GM23338 (cell line): ENCODE measurements around the gene SIRT7. TPM values are rescaled to one million over a fixed set of nuclear protein-coding genes. Genes with fewer than 3 reads are reported as not detected.

Experiments used
- ATAC-seq: fragments of 200-7000 bp; cut with Tn5 transposase; 3 replicates; pipeline ENCODE4 v1.9.1; 2020
- DNase-seq: peaks from one replicate; pipeline ENCODE4 v3.0.0-alpha.2; 2015; ENCODE audit warnings: low spot score
- H2AFZ ChIP-seq: fragments of 200-600 bp; sonication (generic); 2 replicates; pipeline ENCODE4 v1.8.0; 2016; ENCODE audit warnings: antibody characterized with exemption, mild to moderate bottlenecking, moderate library complexity
- H3F3A ChIP-seq: fragments of 200-600 bp; sonication (generic); replicated peaks from 2 replicates; pipeline ENCODE4 v1.8.0; 2017; ENCODE audit warnings: antibody characterized with exemption, mixed run types, low read depth
- H3K27ac ChIP-seq: fragments of 200-600 bp; sonication (generic); 2 replicates; pipeline ENCODE4 v1.6.1; 2016; ENCODE audit warnings: low read depth
- H3K27me3 ChIP-seq: fragments of 200-600 bp; sonication (generic); 2 replicates; pipeline ENCODE4 v1.8.0; 2016; ENCODE audit warnings: mild to moderate bottlenecking, mixed run types, moderate library complexity; ENCODE audit not compliant: insufficient read depth
- H3K36me3 ChIP-seq: fragments of 200-600 bp; sonication (generic); 2 replicates; pipeline ENCODE4 v1.8.0; 2016; ENCODE audit warnings: mild to moderate bottlenecking; ENCODE audit not compliant: insufficient read depth
- H3K4me1 ChIP-seq: fragments of 200-600 bp; sonication (generic); 2 replicates; pipeline ENCODE4 v1.8.0; 2016; ENCODE audit warnings: mild to moderate bottlenecking, moderate library complexity; ENCODE audit not compliant: insufficient read depth
- H3K4me2 ChIP-seq: fragments of 200-600 bp; sonication (generic); 2 replicates; pipeline ENCODE4 v1.7.1; 2017; ENCODE audit warnings: mixed run types
- H3K4me3 ChIP-seq: fragments of 200-600 bp; sonication (generic); 2 replicates; pipeline ENCODE4 v1.6.1; 2016; ENCODE audit warnings: mixed run types
- H3K79me2 ChIP-seq: fragments of 200-600 bp; sonication (generic); replicated peaks from 2 replicates; pipeline ENCODE4 v1.8.0; 2017; ENCODE audit warnings: mild to moderate bottlenecking; ENCODE audit not compliant: insufficient read depth
- H3K9me2 ChIP-seq: fragments of 200-600 bp; sonication (generic); 2 replicates; pipeline ENCODE4 v1.8.0; 2017; ENCODE audit not compliant: insufficient read depth
- H4K20me1 ChIP-seq: fragments of 200-600 bp; sonication (generic); replicated peaks from 2 replicates; pipeline ENCODE4 v1.8.0; 2017; ENCODE audit warnings: mild to moderate bottlenecking; ENCODE audit not compliant: insufficient read depth
- H3K27ac Mint-ChIP-seq: 2 replicates; pipeline ENCODE4 v1.8.0; 2020; ENCODE audit warnings: inconsistent platforms, mild to moderate bottlenecking, moderate library complexity, mixed read lengths
- H3K27me3 Mint-ChIP-seq: 3 replicates; pipeline ENCODE4 v1.8.0; 2022; ENCODE audit warnings: low read depth, mild to moderate bottlenecking, moderate library complexity, mixed read lengths, inconsistent platforms; ENCODE audit not compliant: insufficient read depth, poor library complexity
- H3K36me3 Mint-ChIP-seq: 3 replicates; pipeline ENCODE4 v1.8.0; 2021; ENCODE audit warnings: low read depth, mild to moderate bottlenecking, inconsistent platforms, moderate library complexity, mixed read lengths
- H3K4me1 Mint-ChIP-seq: 3 replicates; pipeline ENCODE4 v1.8.0; 2020; ENCODE audit warnings: mild to moderate bottlenecking, inconsistent platforms, mixed read lengths
- H3K4me3 Mint-ChIP-seq: 3 replicates; pipeline ENCODE4 v1.8.0; 2021; ENCODE audit warnings: moderate library complexity, mild to moderate bottlenecking, inconsistent platforms, mixed read lengths
- H3K9me3 Mint-ChIP-seq: 3 replicates; pipeline ENCODE4 v1.8.0; 2020; ENCODE audit warnings: moderate library complexity, mild to moderate bottlenecking, inconsistent platforms, mixed read lengths
- CREB1 ChIP-seq: fragments of 250-450 bp; sonication (Bioruptor Pico); IDR thresholded peaks from 2 replicates; pipeline ENCODE4 v1.5.0; 2020; ENCODE audit warnings: low read depth, mild to moderate bottlenecking, moderate library complexity
- CTCF ChIP-seq, 2 experiments: fragments of 200-600 bp in 1 of 2; sonication (generic) in 1 of 2; conservative IDR thresholded peaks; 2 replicates each; pipeline versions ENCODE4 v1.5.1 to v1.6.1; 2016 to 2017; ENCODE audit warnings: antibody characterized with exemption in 2 of 2, low read depth in 2 of 2, mild to moderate bottlenecking in 2 of 2, moderate library complexity in 1 of 2
- EZH2 ChIP-seq: fragments of 200-600 bp; sonication (generic); IDR thresholded peaks from one replicate; pipeline ENCODE4 v1.8.0; 2017; ENCODE audit warnings: antibody characterized with exemption, mild to moderate bottlenecking, low read depth; ENCODE audit not compliant: unreplicated experiment
- EZH2phosphoT487 ChIP-seq: fragments of 200-600 bp; sonication (generic); IDR thresholded peaks from one replicate; pipeline ENCODE4 v1.8.1; 2018; ENCODE audit warnings: antibody characterized with exemption; ENCODE audit not compliant: unreplicated experiment
- JUNB ChIP-seq: IDR thresholded peaks from one replicate; pipeline ENCODE4 v1.6.1; 2016; ENCODE audit warnings: antibody characterized with exemption; ENCODE audit not compliant: unreplicated experiment
- NANOG ChIP-seq: IDR thresholded peaks from 2 replicates; pipeline ENCODE4 v1.6.1; 2016; ENCODE audit warnings: antibody characterized with exemption, borderline replicate concordance
- POLR2AphosphoS5 ChIP-seq: IDR thresholded peaks from 2 replicates; pipeline ENCODE4 v1.6.1; 2016; ENCODE audit warnings: antibody characterized with exemption, low read depth
- STAT1 ChIP-seq: IDR thresholded peaks from one replicate; pipeline ENCODE4 v1.6.1; 2016; ENCODE audit warnings: antibody characterized with exemption; ENCODE audit not compliant: unreplicated experiment
- ZNF114 ChIP-seq: fragments of 250-450 bp; sonication (Bioruptor Pico); IDR thresholded peaks from 2 replicates; pipeline ENCODE4 v1.5.0; 2020; ENCODE audit warnings: mild to moderate bottlenecking, moderate library complexity
- ZNF331 ChIP-seq: fragments of 250-450 bp; sonication (Bioruptor Pico); IDR thresholded peaks from 2 replicates; pipeline ENCODE4 v1.5.0; 2020; ENCODE audit warnings: low read depth, mild to moderate bottlenecking, moderate library complexity
- polyA plus RNA-seq: library from polyadenylated mRNA; unstranded; fragments of >200 nt; fragmentation: Nextera tagmentation; extraction: Ambion mirVana; gene quantifications from 2 replicates; pipeline ENCODE4 v1.2.1, GENCODE V29; 2016
- total RNA-seq: library from RNA; depleted of rRNA; stranded (reverse); fragments of >200 nt; shearing (Covaris generic); gene quantifications from 2 replicates; pipeline ENCODE4 v1.2.3, GENCODE V29; 2014
- TF ChIP-seq, protein P1 (sequence below): IDR thresholded peaks from one replicate; pipeline ENCODE4 v1.6.1; 2018; ENCODE audit warnings: antibody characterized with exemption; ENCODE audit not compliant: unreplicated experiment

SIRT7 gene
- total and polyA plus RNA-seq, 2 experiments from 2014 or later, result 16.3 to 20.8 TPM

- H3K4me3 Mint-ChIP-seq, result no peak overlapping the region
- ATAC-seq (no peak), DNase-seq (no peak)
- H3K4me1 Mint-ChIP-seq, result peaks cover 23% of the 10 kb centered on the region
- Histone ChIP-seq H3K27me3 (peaks cover 4% of the 10 kb centered on the region; the same call in 1 of the 2 replicates), H3F3A (peaks cover 10% of the 10 kb centered on the region; the same call in 1 of the 2 replicates), H3K27ac (no peak overlapping the region), H3K79me2 (peaks cover 12% of the 10 kb centered on the region; the same call in 1 of the 2 replicates), H3K9me2 (no peaks in the 10 kb centered on the region), H3K4me2 (no peak overlapping the region), H2AFZ (no peak overlapping the region), H3K4me3 (no peak overlapping the region), H3K4me1 (peaks cover 15% of the 10 kb centered on the region), H3K36me3 (no peaks in the 10 kb centered on the region), H4K20me1 (no peaks in the 10 kb centered on the region; the same call in 1 of the 2 replicates)
- no peaks in the 10 kb centered on the region for H3K9me3 Mint-ChIP-seq
- H3K27ac Mint-ChIP-seq, result no peak overlapping the region
- H3K27me3 Mint-ChIP-seq, result peaks cover 37% of the 10 kb centered on the region
- peaks cover 16% of the 10 kb centered on the region for H3K36me3 Mint-ChIP-seq
- TF ChIP-seq EZH2, result no peak
- TF ChIP-seq CTCF (conservative IDR thresholded peaks at IDR 0.05; ENCODE audit: low read depth in 2 of 2), result no peak
- no peak for TF ChIP-seq ZNF114 (CRISPR knock-in tag)
- TF ChIP-seq, protein P1, sequence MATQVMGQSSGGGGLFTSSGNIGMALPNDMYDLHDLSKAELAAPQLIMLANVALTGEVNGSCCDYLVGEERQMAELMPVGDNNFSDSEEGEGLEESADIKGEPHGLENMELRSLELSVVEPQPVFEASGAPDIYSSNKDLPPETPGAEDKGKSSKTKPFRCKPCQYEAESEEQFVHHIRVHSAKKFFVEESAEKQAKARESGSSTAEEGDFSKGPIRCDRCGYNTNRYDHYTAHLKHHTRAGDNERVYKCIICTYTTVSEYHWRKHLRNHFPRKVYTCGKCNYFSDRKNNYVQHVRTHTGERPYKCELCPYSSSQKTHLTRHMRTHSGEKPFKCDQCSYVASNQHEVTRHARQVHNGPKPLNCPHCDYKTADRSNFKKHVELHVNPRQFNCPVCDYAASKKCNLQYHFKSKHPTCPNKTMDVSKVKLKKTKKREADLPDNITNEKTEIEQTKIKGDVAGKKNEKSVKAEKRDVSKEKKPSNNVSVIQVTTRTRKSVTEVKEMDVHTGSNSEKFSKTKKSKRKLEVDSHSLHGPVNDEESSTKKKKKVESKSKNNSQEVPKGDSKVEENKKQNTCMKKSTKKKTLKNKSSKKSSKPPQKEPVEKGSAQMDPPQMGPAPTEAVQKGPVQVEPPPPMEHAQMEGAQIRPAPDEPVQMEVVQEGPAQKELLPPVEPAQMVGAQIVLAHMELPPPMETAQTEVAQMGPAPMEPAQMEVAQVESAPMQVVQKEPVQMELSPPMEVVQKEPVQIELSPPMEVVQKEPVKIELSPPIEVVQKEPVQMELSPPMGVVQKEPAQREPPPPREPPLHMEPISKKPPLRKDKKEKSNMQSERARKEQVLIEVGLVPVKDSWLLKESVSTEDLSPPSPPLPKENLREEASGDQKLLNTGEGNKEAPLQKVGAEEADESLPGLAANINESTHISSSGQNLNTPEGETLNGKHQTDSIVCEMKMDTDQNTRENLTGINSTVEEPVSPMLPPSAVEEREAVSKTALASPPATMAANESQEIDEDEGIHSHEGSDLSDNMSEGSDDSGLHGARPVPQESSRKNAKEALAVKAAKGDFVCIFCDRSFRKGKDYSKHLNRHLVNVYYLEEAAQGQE, result no peak
- TF ChIP-seq JUNB, result no peak
- no peak for TF ChIP-seq STAT1
- TF ChIP-seq EZH2phosphoT487, result no peak
- TF ChIP-seq ZNF331, result no peak
- no peak for TF ChIP-seq NANOG
- TF ChIP-seq POLR2AphosphoS5, result no peak
- no peak for TF ChIP-seq CREB1 (CRISPR knock-in tag)
These were observed 22.0 kb upstream of the SIRT7 start for GRCh38 chr17:81939881-81940385.

GRCh38 chr17:81939218-81939617, 21.2 kb upstream of the SIRT7 start:
- peaks cover 4% of the 10 kb centered on the region; the same call in 1 of the 2 replicates for H3K27me3 ChIP-seq
- no peak overlapping the region for H3K4me2 ChIP-seq

More at GRCh38 chr17:81939218-81939617, 21.2 kb upstream of the SIRT7 start:
- Histone ChIP-seq H2AFZ (no peak overlapping the region), H3K4me1 (peaks cover 10% of the 10 kb centered on the region), H3K4me3 (no peak overlapping the region), H3K27ac (no peak overlapping the region), H3K79me2 (peaks cover 12% of the 10 kb centered on the region; the same call in 1 of the 2 replicates), H3F3A (peaks cover 10% of the 10 kb centered on the region; the same call in 1 of the 2 replicates), H3K36me3 (no peaks in the 10 kb centered on the region), H4K20me1 (no peaks in the 10 kb centered on the region; the same call in 1 of the 2 replicates), H3K9me2 (no peaks in the 10 kb centered on the region)
- Mint-ChIP-seq H3K4me1 (peaks cover 23% of the 10 kb centered on the region), H3K4me3 (no peak overlapping the region; the same call in 2 of the 3 replicates), H3K27me3 (peaks cover 35% of the 10 kb centered on the region), H3K36me3 (peaks cover 18% of the 10 kb centered on the region), H3K9me3 (no peaks in the 10 kb centered on the region), H3K27ac (no peak overlapping the region)
- ATAC-seq (no peak), DNase-seq (no peak)
- TF ChIP-seq CTCF (conservative IDR thresholded peaks at IDR 0.05; ENCODE audit: low read depth in 2 of 2) (0 out of 4 replicates have a peak, but pooled peaks of 1 of the 2 experiments have one; percentile 5), POLR2AphosphoS5 (no peak)
